Nucleus accumbens (tissue), 56 donors: ENCODE data around the gene SEMA6C.
A peak's percentile ranks its signal among the peaks of the same experiment; 100 is the strongest.

Source experiments
- DNase-seq, 56 donors: peaks; one replicate each; lab custom pipeline; 2025; lab: John Stamatoyannopoulos, UW

SEMA6C gene

GRCh38 chr1:151164732-151165280 lies 18.4 kb upstream of the SEMA6C start:
- DNase-seq: peak in 4 of 56 donors; percentile 34 to 62 (median 52)

- DNase-seq: no peak
Observed at GRCh38 chr1:151159373-151159772, 12.9 kb upstream of the SEMA6C start.

GRCh38 chr1:151158751-151159251 lies 12.4 kb upstream of the SEMA6C start:
- DNase-seq: no peak

GRCh38 chr1:151158326-151158725 lies 11.9 kb upstream of the SEMA6C start:
- no peak for DNase-seq

- DNase-seq: peak in 1 of 56 donors; percentile 16
Observed at GRCh38 chr1:151157067-151157531, 10.7 kb upstream of the SEMA6C start.

- DNase-seq: peak in 5 of 56 donors; percentile 7 to 40 (median 12)
Observed at GRCh38 chr1:151156515-151156819, 10.0 kb upstream of the SEMA6C start, which contains the start of gene TNFAIP8L2. TNFAIP8L2 (plus strand) TSS chr1:151156649; CDS start chr1:151158698, 2,049 bp downstream.

GRCh38 chr1:151147665-151148064 lies 1.2 kb upstream of the SEMA6C start:
- no peak for DNase-seq

GRCh38 chr1:151147132-151147503 lies 687 bp upstream of the SEMA6C start:
- peak in 4 of 56 donors; percentile 43 to 71 (median 50) for DNase-seq

- DNase-seq: peak in 2 of 56 donors; percentile 21 to 53
Observed at GRCh38 chr1:151146072-151146411, 389 bp downstream of the SEMA6C start.

GRCh38 chr1:151145304-151146071 lies 943 bp downstream of the SEMA6C start:
- peak in 6 of 56 donors; percentile 19 to 50 (median 26) for DNase-seq

- no peak for DNase-seq
Observed at GRCh38 chr1:151144474-151145303, 1.7 kb downstream of the SEMA6C start.

- no peak for DNase-seq
Observed at GRCh38 chr1:151143986-151144385, 2.4 kb downstream of the SEMA6C start.

GRCh38 chr1:151143057-151143435 lies 3.4 kb downstream of the SEMA6C start:
- no peak for DNase-seq

- no peak for DNase-seq
Observed at GRCh38 chr1:151142411-151143056, 3.9 kb downstream of the SEMA6C start.

- DNase-seq: no peak
Observed at GRCh38 chr1:151137789-151138188, 8.6 kb downstream of the SEMA6C start.

- no peak for DNase-seq
Observed at GRCh38 chr1:151135433-151136385, 10.7 kb downstream of the SEMA6C start.

GRCh38 chr1:151134991-151135390 lies 11.4 kb downstream of the SEMA6C start:
- DNase-seq: no peak

GRCh38 chr1:151134396-151134795 lies 12.0 kb downstream of the SEMA6C start:
- DNase-seq: no peak

GRCh38 chr1:151133018-151133806 lies 13.2 kb downstream of the SEMA6C start:
- no peak for DNase-seq
